Fibroblast of peridontal ligament (primary cell): Measurements from ENCODE around the gene IGSF21.

Source experiments
- DNase-seq: peaks from one replicate; pipeline ENCODE4 v3.0.0-alpha.2; 2010; ENCODE audit errors: extremely low read depth

The IGSF21 gene

DNA sequence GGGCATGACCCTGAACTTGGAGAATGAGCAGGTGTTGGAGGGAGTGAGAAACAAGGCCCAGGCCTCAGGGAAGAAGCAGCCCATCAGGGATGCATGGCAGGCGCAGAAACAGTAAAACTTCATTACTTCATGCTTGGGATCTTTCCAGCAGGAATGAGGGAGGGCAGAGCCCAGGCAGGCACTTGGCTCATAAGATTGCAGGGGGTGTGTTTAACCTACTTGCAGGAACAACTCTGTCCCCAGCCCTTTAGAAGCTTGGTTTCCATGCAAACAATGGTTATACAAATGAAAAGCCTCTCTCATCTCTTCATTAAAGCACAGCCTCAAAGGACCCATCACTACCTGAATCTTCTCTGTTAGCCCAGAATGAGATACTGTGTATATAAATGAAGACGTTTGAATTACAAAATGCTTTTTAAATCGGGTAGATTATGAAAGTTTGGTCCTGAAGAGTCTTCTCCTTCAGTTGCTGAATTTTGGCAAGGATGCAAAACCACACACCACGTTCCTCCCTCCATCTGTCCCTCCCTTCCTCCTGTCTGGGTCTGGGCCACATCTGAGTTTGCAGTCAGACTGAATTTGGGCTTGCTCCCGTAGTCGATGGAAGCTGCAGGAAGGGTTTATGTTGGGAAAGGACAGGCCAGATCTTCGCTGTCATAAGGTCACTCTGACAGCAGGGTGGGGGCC is 218.8 kb downstream of the IGSF21 start:
- no peak for DNase-seq

DNA sequence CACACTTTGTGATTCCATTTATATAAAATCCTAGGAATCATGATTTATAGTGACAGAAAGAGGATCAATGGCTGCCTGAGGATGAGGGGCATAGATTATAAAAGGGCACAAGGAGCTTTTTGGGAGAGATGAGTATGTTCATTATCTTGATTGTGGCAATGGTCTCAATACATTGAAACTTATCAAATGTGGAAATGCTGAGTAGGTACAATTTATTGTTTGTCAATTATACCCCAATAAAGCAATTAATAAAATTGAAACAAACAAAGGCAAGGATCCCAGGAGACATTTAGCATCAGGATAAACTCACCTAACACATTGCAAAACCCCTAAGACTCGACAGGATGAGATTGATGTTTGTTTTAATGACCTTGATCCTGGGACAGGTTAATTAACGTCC is 220.1 kb downstream of the IGSF21 start:
- no peak for DNase-seq

DNA sequence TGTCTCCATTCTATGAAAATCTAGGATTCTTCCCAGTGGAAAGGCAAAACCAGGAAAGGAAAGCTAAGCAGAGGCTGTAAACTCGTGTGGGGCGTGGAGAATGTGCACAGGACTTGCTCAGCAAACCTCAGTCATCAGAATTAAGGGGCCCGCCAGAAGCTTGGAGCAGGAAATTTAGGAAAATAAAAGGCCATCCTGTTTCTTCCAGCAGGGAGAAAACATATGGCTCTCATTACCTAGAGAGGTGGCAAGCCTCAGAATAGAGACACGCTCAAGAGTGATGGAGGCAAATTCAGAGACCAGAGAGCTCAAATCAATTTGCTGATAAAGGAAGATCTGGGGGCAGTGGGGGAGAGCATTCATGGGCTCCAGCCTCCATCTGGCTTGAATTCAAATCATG is 221.2 kb downstream of the IGSF21 start:
- DNase-seq, result no peak

DNA sequence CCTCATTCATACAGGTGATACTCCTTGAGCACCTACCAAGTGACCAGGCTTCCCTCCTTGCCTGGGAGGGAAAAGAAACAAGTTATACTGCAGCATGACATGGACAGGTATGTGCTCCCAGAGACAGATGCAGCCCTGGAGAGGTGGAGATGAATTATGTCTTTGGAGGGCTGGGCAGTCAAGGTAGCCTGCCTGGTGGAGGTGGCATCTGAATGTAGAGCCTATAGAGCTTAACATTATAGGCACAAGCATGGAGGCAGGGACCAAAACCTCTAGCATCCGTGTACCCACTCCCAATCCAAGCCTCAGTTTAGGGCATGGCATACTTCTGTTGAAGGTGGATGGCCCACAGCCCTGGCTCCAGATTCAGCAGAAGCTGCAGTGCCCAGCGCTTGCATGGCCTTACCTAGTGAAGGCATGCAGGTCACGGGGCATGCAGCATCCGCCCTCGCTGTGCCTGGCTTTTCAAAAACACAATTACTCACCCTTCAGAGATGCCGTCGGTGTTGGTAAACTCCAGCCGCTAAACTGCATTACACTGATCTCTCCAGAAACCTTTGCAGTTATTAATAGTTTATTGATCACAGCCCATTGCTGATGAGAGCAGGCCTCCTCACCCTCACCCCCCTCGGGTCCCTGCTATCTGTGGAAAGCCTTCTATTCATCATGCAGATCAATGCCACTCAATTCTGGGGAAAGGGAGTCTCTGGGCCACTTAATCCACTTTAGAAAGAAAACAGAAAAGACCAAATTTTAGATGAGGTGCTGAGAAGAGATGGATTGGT is 222.1 kb downstream of the IGSF21 start:
- no peak for DNase-seq

DNA sequence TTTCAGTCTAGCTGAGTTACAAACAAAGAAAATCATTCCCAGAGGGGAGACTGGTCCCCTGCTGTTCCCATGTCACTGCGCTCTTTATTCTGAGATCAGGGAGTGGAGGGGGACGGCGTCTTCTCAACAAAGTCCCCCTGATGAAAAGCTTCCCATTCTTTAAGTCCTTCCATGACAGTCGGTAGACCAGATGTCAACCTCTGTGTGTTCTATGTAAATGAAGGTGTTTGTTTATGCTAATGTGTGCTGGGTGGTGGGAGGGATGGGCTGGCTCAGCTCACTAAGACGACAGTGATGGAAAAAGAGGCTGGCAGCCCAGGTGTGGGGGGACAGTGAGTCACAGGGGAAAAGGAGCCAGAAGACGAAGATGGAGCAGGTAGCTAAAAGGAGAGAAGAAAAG is 225.0 kb downstream of the IGSF21 start:
- no peak for DNase-seq

DNA sequence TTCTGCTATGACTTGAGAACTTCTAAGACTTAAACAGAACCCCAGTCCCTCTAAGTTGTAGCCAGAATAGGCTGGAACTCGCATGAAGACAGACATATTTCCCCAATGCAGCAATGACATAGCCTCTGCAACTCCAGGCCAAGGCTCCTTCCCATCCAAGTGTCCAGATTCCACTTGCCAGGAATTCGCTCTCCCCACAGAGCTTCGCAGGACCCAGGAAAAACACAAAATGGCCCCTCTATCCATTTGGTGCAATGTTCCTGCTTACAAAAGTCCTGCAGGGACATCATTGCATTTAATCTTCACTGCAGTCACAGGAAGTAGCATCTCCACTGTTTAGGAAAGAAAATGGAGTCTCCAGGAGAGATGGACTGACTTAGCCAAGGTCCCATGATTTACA is 225.6 kb downstream of the IGSF21 start:
- DNase-seq, result no peak

DNA sequence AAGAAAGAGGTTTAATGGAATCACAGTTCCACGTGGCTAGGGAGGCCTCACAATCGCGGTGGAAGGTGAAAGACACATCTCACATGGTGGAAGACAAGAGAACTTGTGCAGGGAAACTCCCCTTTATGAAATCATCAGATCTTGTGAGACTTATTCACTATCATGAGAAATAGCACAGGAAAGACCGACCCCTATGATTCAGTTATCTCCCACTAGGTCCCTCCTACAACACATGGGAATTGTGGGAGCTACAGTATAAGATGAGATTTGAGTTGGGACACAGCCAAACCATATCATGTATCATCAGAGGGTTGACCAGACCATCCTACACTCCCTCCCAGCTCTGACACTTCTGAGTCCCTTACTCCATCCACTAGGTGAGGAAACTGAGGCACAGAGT is 229.2 kb downstream of the IGSF21 start:
- DNase-seq, result no peak

DNA sequence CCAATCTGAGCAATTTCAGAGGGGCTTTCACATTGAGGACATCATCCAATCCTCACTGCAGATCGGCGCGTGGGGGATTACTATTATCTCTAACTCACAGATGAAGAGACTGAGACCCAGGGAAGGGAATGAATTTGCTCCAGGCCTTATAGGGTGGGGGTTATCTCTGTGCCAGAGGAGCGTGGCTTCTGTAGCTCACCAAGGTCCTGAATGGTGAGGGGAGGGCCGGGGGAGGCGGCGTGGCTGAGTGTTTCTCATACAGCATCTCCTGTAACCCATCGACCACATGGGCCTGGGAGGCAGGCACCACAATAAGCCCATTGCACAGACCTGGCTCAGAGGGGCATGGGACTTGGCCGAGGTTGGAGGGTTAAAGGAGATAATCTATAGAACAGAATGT is 230.2 kb downstream of the IGSF21 start:
- no peak for DNase-seq

DNA sequence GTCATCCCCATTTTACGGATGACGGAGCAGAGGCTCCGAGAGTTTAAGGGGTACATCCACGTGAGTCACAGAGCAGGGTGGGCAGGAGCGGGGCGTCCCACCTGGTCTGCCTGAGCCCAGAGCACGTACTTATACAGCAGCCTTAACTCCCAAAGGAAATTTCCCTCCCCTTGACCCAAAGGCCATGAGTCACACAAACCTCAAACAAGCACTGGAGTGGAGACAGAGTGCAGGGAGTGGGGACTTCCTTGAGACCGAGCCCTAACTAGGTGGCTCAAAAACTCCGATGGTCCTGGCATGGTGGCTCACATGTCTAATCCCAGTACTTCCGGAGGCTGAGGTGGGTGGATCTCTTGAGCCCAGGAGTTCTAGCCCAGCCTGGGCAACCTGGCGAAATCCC is 231.6 kb downstream of the IGSF21 start:
- DNase-seq, result no peak

DNA sequence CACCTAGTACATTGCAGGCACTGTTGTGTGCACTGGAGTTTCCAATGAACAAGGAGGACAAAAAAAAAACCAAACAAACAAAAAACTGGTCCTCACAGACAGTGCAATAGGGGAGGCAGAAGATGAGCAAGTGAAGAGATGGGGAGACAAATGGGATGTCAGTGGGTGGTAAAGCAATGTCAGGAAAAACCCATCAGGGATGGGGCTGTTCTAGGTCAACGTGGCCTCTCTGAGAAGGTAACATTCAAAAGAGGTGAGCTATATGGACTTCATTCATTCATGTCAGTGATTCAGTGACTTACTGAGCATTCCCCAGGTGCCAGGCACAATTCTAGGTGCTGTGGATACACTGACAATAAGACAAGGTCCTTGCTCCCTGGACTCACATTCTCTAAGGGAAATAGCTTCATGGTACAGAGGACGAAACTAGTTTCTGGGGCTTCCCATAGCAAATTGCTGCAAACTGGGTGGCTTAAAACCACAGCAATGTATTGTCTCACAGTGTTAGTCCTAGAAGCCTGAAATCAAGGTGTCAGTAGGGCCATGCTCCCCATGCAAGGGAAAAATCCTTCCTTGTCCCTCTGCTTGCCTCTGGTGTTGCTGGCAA is 232.7 kb downstream of the IGSF21 start:
- DNase-seq, result no peak

DNA sequence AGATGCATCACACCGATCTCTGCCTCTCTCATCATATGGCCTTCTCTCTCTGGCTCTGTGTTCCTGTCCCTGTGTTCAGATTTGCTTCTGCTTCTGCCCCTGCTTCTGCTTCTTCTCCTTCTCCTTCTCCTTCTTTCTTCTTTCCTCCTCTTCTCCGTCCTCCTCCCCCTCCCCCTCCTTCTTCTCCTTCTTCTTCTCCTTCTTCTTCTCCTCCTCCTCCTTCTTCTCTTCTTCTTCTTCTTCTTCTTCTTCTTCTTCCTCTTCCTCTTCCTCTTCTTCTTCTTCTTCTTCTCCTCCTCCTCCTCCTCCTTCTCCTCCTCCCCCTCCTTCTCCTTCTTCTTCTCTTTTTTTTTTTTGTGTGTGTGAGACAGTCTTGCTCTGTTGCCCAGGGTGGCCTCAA is 233.2 kb downstream of the IGSF21 start:
- DNase-seq, result no peak

DNA sequence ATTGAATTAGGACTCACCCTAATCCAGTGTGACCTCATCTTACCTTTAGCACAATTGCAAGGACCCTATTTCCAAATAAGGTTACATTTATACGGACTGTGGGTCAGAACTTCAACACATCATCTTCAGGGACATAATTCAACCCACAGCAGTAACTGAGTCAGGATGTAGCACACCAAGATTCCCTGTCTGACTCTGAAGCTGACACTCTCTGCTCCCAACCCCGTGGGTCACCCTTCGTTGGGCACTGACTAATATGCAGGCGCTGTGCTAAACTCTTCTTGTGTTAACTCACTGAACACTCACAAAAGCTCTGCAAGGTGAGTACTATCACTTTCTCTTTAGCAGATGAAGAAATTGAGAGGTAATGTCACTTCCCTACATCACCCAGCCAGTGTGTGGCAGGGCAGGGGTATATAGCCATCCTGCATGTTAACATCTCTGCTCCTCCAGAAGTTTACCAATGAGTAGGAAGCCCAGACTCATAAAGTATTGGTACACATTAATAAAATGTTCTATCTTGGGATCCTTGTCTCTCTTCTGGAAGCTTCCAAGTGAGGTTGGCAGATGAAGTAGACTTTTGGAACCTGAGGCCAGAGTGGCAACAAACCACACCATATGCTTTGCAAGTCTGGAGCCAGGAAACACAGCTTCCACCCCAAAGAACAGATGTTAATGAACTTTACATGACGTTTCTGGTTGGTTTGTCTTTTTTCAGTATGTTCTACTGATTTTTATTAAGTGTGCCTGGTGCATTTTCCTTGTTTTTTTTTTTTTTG is 233.9 kb downstream of the IGSF21 start:
- no peak for DNase-seq

DNA sequence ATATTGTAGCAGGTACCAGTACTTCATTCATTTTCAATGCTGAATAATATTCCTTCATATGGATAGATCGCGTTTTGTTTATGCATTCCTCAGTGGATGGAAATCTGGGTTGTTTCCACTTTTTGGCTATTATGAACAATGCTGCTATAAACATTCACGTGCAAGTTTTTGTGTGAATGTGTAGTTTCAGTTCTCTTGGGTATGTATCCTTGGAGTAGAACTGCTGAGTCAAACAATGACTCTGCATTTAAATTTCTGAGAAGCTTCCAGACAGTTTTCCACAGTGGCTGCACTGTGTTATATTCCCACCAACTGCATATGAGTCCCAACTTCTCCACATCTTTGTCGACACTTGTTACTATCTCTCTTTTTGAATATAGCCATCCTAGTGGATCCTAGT is 235.1 kb downstream of the IGSF21 start:
- no peak for DNase-seq

DNA sequence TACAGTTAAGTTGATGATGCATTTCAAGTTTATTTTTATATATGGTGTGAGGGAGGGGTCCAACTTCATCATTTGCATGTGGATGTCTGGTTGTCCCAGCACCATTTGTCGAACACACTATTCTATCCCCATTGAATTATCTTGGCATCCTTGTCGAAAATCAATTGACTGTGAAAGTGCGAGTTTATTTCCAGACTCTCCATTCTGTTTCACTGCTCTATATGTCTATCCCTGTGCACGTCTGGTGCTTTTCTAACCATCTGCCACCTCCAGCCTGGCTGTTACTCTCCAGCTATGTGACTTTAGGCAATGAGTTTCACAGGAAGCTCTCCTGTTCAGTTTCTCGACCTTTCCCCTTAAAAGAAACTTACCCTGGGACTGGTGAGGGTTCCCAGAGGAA is 236.0 kb downstream of the IGSF21 start:
- DNase-seq, result no peak

DNA sequence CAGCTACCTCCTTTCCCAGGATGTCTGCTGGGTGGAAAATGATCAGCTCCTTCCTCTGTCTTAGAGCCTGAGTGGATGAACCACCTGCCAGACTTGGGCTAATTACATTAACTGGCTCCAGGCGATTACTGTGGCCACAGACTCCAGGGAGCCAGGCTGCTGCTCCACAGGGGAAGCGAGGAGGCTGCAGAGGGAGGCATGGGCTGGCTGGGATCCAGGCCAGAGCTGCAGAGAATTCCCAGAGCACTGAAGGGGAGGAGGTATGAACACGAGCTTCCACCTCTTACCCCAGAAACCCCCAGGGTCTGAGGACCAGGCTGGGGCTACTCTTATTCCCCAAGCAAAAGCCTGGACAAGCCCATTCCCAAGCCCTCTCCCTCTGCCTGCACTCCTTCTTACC is 237.2 kb downstream of the IGSF21 start:
- no peak for DNase-seq

DNA sequence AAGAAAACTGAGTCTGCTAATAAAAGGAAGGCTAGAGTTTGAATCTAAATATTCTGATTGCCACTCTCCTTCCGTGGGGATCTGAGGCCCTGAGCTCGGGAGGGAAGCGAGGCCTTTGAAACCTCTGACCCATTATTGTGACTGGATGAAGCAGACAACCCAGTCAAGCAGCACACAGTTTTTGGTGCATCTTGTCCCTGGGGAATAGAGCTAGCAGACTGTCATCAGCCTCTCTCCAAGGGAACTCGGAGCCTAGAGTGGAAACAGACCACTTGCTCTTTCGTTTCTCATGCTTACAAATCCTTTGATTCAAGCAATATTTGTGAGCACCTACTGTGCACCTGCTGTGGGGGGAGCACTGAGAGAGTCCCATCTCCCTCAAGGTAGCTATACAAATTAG is 240.0 kb downstream of the IGSF21 start:
- no peak for DNase-seq

DNA sequence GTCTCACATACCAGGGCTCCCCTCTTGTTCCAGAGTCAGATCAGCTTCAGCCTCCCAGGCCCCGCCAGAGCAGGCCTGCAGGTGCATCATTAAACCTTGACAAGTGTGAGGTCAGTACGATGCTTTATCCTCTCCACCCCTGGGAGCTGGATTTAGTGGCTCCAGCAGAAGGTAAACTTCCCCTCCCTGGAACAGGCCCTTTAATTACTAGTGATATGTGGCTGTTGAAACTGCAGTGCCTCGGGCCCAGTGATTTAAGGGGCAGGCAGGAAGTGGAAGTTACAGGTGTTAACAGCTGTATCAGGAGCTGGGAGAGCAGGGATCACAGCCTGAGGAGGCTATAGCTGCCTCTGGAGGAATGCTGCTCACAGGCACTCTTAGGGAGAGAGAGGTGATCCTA is 240.8 kb downstream of the IGSF21 start:
- DNase-seq, result no peak

DNA sequence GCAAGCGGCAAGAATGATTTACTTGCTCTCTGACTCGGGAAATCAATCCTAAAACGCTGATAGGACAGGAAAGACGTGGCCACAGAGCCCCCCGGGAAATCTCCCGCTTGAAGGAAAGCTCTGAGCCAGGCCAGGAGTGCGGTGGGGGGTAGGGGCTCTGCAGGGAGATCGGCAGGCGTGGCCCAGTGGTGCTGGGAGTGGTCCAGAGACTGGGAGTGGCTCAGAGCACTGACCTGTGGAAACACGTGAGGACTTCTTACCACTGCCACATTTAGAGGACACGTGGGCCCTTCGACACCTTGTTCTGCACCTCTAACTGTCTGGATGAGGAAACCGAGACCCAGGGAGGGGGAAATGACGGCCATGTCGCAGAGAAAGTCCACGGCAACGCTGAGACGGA is 243.1 kb downstream of the IGSF21 start:
- DNase-seq, result no peak

DNA sequence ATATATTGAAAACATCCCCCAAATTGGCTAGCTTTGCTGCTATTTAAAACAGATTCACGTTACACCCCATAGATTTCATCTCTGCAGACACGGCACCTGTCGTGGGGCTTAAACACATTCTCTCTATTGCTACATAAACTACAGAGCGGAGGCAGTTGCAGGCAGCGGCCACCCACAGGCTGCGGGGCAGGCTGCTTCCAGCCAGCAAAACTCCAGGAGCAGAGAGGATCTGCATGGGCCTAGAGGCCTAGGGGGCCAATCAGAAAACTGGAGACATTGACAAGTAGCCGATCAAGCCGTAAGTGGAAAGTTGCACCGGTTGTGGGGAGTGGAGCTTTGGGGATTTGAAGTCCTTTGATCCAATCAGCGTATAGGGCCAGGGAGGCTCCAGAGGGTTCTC is 244.1 kb downstream of the IGSF21 start:
- DNase-seq, result no peak

DNA sequence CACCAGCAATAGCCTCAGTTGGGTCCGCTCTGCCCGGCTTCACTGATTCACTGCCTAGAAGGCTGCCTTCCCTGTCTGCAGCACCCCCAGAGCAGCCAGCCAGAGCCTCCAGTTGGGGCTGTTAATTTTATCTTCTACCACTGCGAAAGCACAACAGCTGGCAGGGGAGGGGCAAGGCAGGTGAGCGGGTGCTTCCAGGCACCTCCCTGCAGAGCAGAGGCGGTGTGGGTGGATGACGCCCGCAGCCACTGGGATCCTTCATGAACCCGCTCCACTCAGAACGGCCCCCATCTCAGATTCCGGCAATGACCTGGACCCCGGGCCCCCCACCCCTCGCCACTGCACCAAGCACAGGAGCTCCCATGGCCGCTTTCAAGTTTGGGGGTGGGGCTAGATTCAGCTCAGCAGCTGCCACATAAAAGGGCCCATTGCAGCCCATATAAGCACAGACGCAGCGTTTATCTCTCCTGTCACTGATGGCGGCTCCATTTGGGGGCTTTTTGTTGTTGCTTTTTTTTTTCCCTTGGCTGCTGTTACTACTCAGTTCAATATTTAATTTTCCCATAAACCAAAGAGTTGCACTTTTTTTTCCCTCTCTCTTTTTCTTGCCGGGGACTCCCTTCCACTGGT is 245.2 kb downstream of the IGSF21 start:
- DNase-seq, result no peak

DNA sequence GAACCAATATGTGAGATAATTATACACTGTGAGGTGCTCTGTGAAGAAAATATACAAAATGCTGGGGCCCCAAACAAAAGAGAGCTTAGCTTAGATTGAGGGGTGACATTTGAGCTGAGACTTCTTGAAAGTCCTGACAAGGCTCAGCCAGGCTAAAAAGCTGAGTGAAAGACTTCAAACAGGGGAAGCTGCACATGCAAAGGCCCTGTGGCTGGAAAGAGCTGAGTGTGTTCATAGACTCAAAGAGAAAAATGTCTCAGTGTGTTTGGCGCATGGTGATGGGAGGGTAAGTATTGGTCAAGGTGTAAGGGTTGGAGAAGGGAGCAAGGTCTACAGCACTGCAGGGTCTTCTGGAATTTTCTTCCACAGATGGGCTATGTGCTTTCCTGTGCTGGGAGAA is 245.9 kb downstream of the IGSF21 start:
- no peak for DNase-seq

DNA sequence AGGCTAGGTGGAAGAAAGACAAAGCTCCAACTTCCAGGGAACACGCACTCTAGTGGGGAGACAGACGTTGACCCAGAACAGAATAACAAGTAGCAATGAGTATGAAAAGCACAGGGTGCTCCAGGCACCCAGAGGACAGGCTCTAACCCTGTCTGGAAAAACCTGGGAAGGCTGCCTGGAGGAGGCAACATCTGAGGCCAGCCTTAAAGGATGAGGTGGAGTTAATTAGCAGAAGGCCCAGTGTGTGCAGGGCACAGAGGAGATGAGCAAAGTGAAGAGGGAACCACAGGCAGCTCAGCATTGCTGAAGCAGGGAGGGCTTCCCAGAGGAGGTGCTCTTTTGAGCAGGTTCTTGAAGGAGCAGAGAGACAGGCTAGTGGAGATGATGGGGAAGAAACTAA is 246.4 kb downstream of the IGSF21 start:
- no peak for DNase-seq
